Endothelial cell of umbilical vein (primary cell): Measurements from ENCODE around the gene UCK1. TPM values are rescaled to one million over a fixed set of nuclear protein-coding genes. Genes with fewer than 3 reads are reported as not detected.

Experiments used
- BruUV-seq: library from RNA; stranded (reverse); fragments of 400-500 nt; replicated peaks from 2 replicates; lab custom pipeline; 2021; lab: Mats Ljungman, UMichigan
- CTCF ChIA-PET: fragments of 300-600, 350-600 bp; sonication (Branson Sonifier 250); formaldehyde crosslinking; loops from one replicate; lab custom pipeline; 2021; ENCODE audit warnings: antibody characterized with exemption, inconsistent platforms; lab: Charles Lee
- POLR2A ChIA-PET: fragments of 300-600, 350-600 bp; sonication (Branson Sonifier 250); formaldehyde crosslinking; loops from one replicate; lab custom pipeline; 2021; ENCODE audit warnings: antibody characterized with exemption, inconsistent platforms; lab: Charles Lee
- DNase-seq: peaks from one replicate; pipeline ENCODE4 v3.0.0-alpha.2; 2011; ENCODE audit warnings: low read depth, low spot score
- FAIRE-seq: peaks from 2 replicates; lab custom pipeline; 2011; peaks lifted over from hg19 to GRCh38; lab: Jason Lieb, UNC
- H2AFZ ChIP-seq: 2 replicates; pipeline ENCODE4 v1.6.0; 2012; ENCODE audit warnings: low read depth, low read length, control low read depth, inconsistent platforms
- H3K27ac ChIP-seq: 2 replicates; pipeline ENCODE4 v1.5.1; 2011; ENCODE audit warnings: low read depth, mild to moderate bottlenecking, control low read depth, low read length, moderate library complexity; ENCODE audit not compliant: insufficient read depth
- H3K27me3 ChIP-seq, 2 experiments: 2 replicates each; pipeline versions ENCODE4 v1.6.0 to v1.6.1; 2011; ENCODE audit warnings: low read length in 2 of 2, mixed read lengths in 1 of 2; ENCODE audit not compliant: control insufficient read depth in 2 of 2, insufficient read depth in 2 of 2
- H3K36me3 ChIP-seq, 2 experiments: 2 replicates in 1 of 2; 3 replicates in 1 of 2; pipeline ENCODE4 v1.5.1; 2011; ENCODE audit warnings: low read length in 2 of 2, mild to moderate bottlenecking in 1 of 2, moderate library complexity in 1 of 2; ENCODE audit not compliant: control insufficient read depth in 2 of 2, insufficient read depth in 2 of 2; ENCODE audit errors: extremely low read depth in 1 of 2
- H3K4me1 ChIP-seq: 3 replicates; pipeline ENCODE4 v1.5.1; 2011; ENCODE audit warnings: mild to moderate bottlenecking, low read length; ENCODE audit not compliant: control insufficient read depth, insufficient read depth; ENCODE audit errors: extremely low read depth
- H3K4me2 ChIP-seq: 2 replicates; pipeline ENCODE4 v1.6.1; 2011; ENCODE audit warnings: low read length, control low read depth, mixed read lengths; ENCODE audit not compliant: insufficient read depth
- H3K4me3 ChIP-seq, 3 experiments: fragments of 200-600 bp in 1 of 3; sonication (generic), shearing (Covaris generic) in 1 of 3; replicated peaks in 1 of 3; 2 replicates each; pipeline ENCODE4 v1.5.1; 2011 to 2016; ENCODE audit warnings: control low read depth in 3 of 3, low read length in 3 of 3, mild to moderate bottlenecking in 2 of 3, inconsistent platforms in 1 of 3, low read depth in 1 of 3, moderate library complexity in 1 of 3; ENCODE audit not compliant: insufficient read depth in 1 of 3
- H3K79me2 ChIP-seq: 2 replicates; pipeline ENCODE4 v1.6.0; 2012; ENCODE audit warnings: low read length, inconsistent platforms; ENCODE audit not compliant: control insufficient read depth, insufficient read depth
- H3K9ac ChIP-seq: replicated peaks from 2 replicates; pipeline ENCODE3; 2011; ENCODE audit warnings: low read length, control low read depth; ENCODE audit not compliant: insufficient read depth; ENCODE audit errors: extremely low read depth
- H3K9me1 ChIP-seq: replicated peaks from 3 replicates; pipeline ENCODE4 v1.6.0; 2011; ENCODE audit warnings: mild to moderate bottlenecking, low read length; ENCODE audit not compliant: control insufficient read depth, insufficient read depth; ENCODE audit errors: extremely low read depth
- H3K9me3 ChIP-seq: replicated peaks from 2 replicates; pipeline ENCODE4 v1.5.1; 2012; ENCODE audit warnings: low read length, inconsistent platforms; ENCODE audit not compliant: control insufficient read depth, insufficient read depth
- H4K20me1 ChIP-seq: replicated peaks from 2 replicates; pipeline ENCODE3; 2011; ENCODE audit warnings: mild to moderate bottlenecking, low read length; ENCODE audit not compliant: control insufficient read depth, insufficient read depth; ENCODE audit errors: extremely low read depth
- CTCF ChIP-seq, 2 donors: IDR thresholded peaks; 1 replicate in 1 of 2; 2 replicates in 1 of 2; pipeline ENCODE4 v1.5.1; 2011; ENCODE audit warnings: low read length in 2 of 2, mild to moderate bottlenecking in 2 of 2, moderate library complexity in 2 of 2, control low read depth in 1 of 2, inconsistent platforms in 1 of 2, low read depth in 1 of 2; ENCODE audit not compliant: insufficient read depth in 1 of 2; ENCODE audit errors: extremely low read depth in 1 of 2
- EZH2 ChIP-seq: IDR thresholded peaks from 2 replicates; pipeline ENCODE4 v1.6.1; 2012; ENCODE audit warnings: borderline replicate concordance, low read depth, mild to moderate bottlenecking, moderate library complexity, low read length, inconsistent platforms; ENCODE audit not compliant: severe bottlenecking
- FOS ChIP-seq: IDR thresholded peaks from 2 replicates; pipeline ENCODE4 v1.6.1; 2011; ENCODE audit warnings: mild to moderate bottlenecking, low read length, moderate library complexity, borderline replicate concordance; ENCODE audit not compliant: insufficient read depth
- GATA2 ChIP-seq: IDR thresholded peaks from 2 replicates; pipeline ENCODE4 v1.7.0; 2011; ENCODE audit warnings: low read depth, mild to moderate bottlenecking, moderate library complexity, mixed read lengths, low read length; ENCODE audit not compliant: insufficient read length, insufficient read depth
- JUN ChIP-seq: IDR thresholded peaks from 2 replicates; pipeline ENCODE4 v1.6.1; 2011; ENCODE audit warnings: borderline replicate concordance, low read depth; ENCODE audit not compliant: insufficient read length, insufficient read depth
- MAX ChIP-seq: IDR thresholded peaks from 2 replicates; pipeline ENCODE4 v1.6.1; 2011; ENCODE audit not compliant: insufficient read depth, insufficient read length
- MYC ChIP-seq: IDR thresholded peaks from one replicate; pipeline ENCODE4 v1.6.1; 2011; ENCODE audit warnings: mild to moderate bottlenecking, low read depth, low read length
- POLR2A ChIP-seq: IDR thresholded peaks from 2 replicates; pipeline ENCODE4 v1.6.1; 2012; ENCODE audit warnings: low read depth, mild to moderate bottlenecking, control low read depth, low read length
- POLR2AphosphoS5 ChIP-seq: IDR thresholded peaks from 2 replicates; pipeline ENCODE4 v1.6.1; 2012; ENCODE audit warnings: low read depth, mild to moderate bottlenecking, control low read depth, low read length, moderate library complexity; ENCODE audit not compliant: insufficient read depth
- dilution Hi-C: fragments of 300-500 bp; cut with MboI; formaldehyde crosslinking; loops from one replicate; pipeline ENCODE4 v1.15.0; 2019; ENCODE audit warnings: low sequenced_read_pairs; ENCODE audit not compliant: extremely low pct_ligation_motif_present
- intact Hi-C: fragments of 100-400 bp; cut with micrococcal nuclease; formaldehyde crosslinking; loops from one replicate; pipeline ENCODE4 v1.10.0; 2022
- polyA plus RNA-seq, 4 experiments: library from polyadenylated mRNA; depleted of rRNA in 3 of 4; stranded (reverse) in 3 of 4; unstranded in 1 of 4; fragments of >200 nt; gene quantifications; 2 replicates each; pipeline versions ENCODE4 v1.2.1 to v1.2.3, GENCODE V29; 2011 to 2012; ENCODE audit warnings: missing spikeins in 1 of 4
- total RNA-seq: library from RNA; stranded (reverse); gene quantifications from 2 replicates; pipeline ENCODE4 v1.2.3, GENCODE V29; 2021

Gene UCK1
- total and polyA plus RNA-seq, 2 donors (not counting 3 experiments of a cell fraction or from before 2014, with no cell fraction given) = 23.6 to 30.1 TPM

GRCh38 chr9:131554843-131555351 is 23.8 kb upstream of the UCK1 start:
- no peaks in the 10 kb centered on the region for H3K9me1 ChIP-seq
- CTCF ChIA-PET = no interaction called here

GRCh38 chr9:131554087-131554842 is 23.2 kb upstream of the UCK1 start:
- no peaks in the 10 kb centered on the region for H4K20me1 ChIP-seq
- H3K4me2 ChIP-seq = no peak overlapping the region
- no peaks in the 10 kb centered on the region for H3K4me1 ChIP-seq
- dilution Hi-C loops (no loop called here), intact Hi-C loops (no loop called here)
- H3K36me3 ChIP-seq = no peaks in the 10 kb centered on the region
- H3K79me2 ChIP-seq = no peaks in the 10 kb centered on the region
- no peak overlapping the region for H3K4me3 ChIP-seq
- CTCF ChIA-PET = no interaction called here
- POLR2A ChIA-PET = no interaction called here
- H3K27me3 ChIP-seq = peaks cover 19% of the 10 kb centered on the region in 2 experiments
- TF ChIP-seq MAX (no peak), MYC (no peak), CTCF (IDR thresholded peaks at IDR 0.05; ENCODE audit: extremely low read depth in 1 of 2, insufficient read depth in 1 of 2, low read depth in 1 of 2, low read length in 2 of 2) (no peak), GATA2 (no peak), FOS (no peak), POLR2AphosphoS5 (no peak), JUN (no peak), EZH2 (no peak), POLR2A (no peak)
- DNase-seq = no peak
- no peaks in the 10 kb centered on the region for H3K9me1 ChIP-seq
- no TSS peak for BruUV-seq
- no peak overlapping the region for H3K9ac ChIP-seq
- H2AFZ ChIP-seq = no peak overlapping the region
- H3K9me3 ChIP-seq = no peaks in the 10 kb centered on the region
- FAIRE-seq = no peak
- H3K27ac ChIP-seq = no peak overlapping the region

More at GRCh38 chr9:131554843-131555351, 23.8 kb upstream of the UCK1 start:
- FAIRE-seq (no peak), DNase-seq (no peak)
- intact Hi-C loops = no loop called here
- H3K4me1 ChIP-seq = no peaks in the 10 kb centered on the region
- dilution Hi-C loops = no loop called here
- peak; percentile 59 for TF ChIP-seq EZH2
- TF ChIP-seq GATA2 = no peak
- POLR2A ChIA-PET = no interaction called here
- H3K79me2 ChIP-seq = no peaks in the 10 kb centered on the region
- no peak overlapping the region for H3K4me3 ChIP-seq
- no peak overlapping the region for H2AFZ ChIP-seq
- H3K27ac ChIP-seq = no peak overlapping the region
- H3K9me3 ChIP-seq = no peaks in the 10 kb centered on the region
- no peaks in the 10 kb centered on the region for H4K20me1 ChIP-seq
- H3K27me3 ChIP-seq = peaks cover 18 to 19% of the 10 kb centered on the region in 2 experiments
- no peak overlapping the region for H3K4me2 ChIP-seq
- no peak overlapping the region for H3K9ac ChIP-seq
- BruUV-seq = no TSS peak
- H3K36me3 ChIP-seq = no peaks in the 10 kb centered on the region
